Stimulated activated effector memory CD8-positive, alpha-beta T cell treated with anti-CD3 and anti-CD28 coated beads, Interleukin-12 subunit alpha, Interleukin-12 subunit beta, amount 100 ng/mL, for 72 hours (primary cell): ENCODE results near the gene ATP12A.
A peak's percentile ranks its signal among the peaks of the same experiment; 100 is the strongest.

Experiments used
- ATAC-seq: fragments of 150-1000 bp; cut with Tn5 transposase; 2 replicates; pipeline ENCODE4 v1.10.0; 2021
- DNase-seq, 2 donors: peaks; one replicate each; pipeline ENCODE4 v3.0.0; 2021 to 2022; ENCODE audit warnings: low spot score in 2 of 2
- H3K27ac Mint-ChIP-seq: one replicate; pipeline ENCODE4 v1.8.0; 2022; ENCODE audit warnings: mild to moderate bottlenecking, mixed read lengths
- H3K36me3 Mint-ChIP-seq: one replicate; pipeline ENCODE4 v1.8.0; 2022; ENCODE audit warnings: mild to moderate bottlenecking, mixed read lengths
- H3K4me1 Mint-ChIP-seq: one replicate; pipeline ENCODE4 v1.8.0; 2022; ENCODE audit warnings: mixed read lengths
- H3K4me3 Mint-ChIP-seq: one replicate; pipeline ENCODE4 v1.8.0; 2022; ENCODE audit warnings: mild to moderate bottlenecking, mixed read lengths
- H3K9me3 Mint-ChIP-seq: one replicate; pipeline ENCODE4 v1.8.0; 2022; ENCODE audit warnings: mixed read lengths

ATP12A gene

GRCh38 chr13:24693862-24694471, 13.8 kb downstream of the ATP12A start:
- no peak overlapping the region for H3K27ac Mint-ChIP-seq
- H3K4me3 Mint-ChIP-seq: no peak overlapping the region

GRCh38 chr13:24694907-24695306, 14.7 kb downstream of the ATP12A start:
- no peaks in the 10 kb centered on the region for H3K36me3 Mint-ChIP-seq
- no peak for DNase-seq
- no peak overlapping the region for H3K4me3 Mint-ChIP-seq
- no peak overlapping the region for H3K27ac Mint-ChIP-seq
- H3K9me3 Mint-ChIP-seq: no peaks in the 10 kb centered on the region
- peaks cover 17% of the 10 kb centered on the region for H3K4me1 Mint-ChIP-seq
- no peak for ATAC-seq

More at GRCh38 chr13:24693862-24694471, 13.8 kb downstream of the ATP12A start:
- ATAC-seq (peak; percentile 70), DNase-seq (peak; percentile 16 to 68)
- peaks cover 13% of the 10 kb centered on the region for H3K4me1 Mint-ChIP-seq
- H3K9me3 Mint-ChIP-seq: no peaks in the 10 kb centered on the region
- no peaks in the 10 kb centered on the region for H3K36me3 Mint-ChIP-seq

GRCh38 chr13:24698686-24699085, 18.5 kb downstream of the ATP12A start:
- Mint-ChIP-seq H3K4me1 (peaks cover 25% of the 10 kb centered on the region), H3K27ac (peak overlapping the region; percentile 17), H3K36me3 (no peaks in the 10 kb centered on the region), H3K4me3 (no peak overlapping the region), H3K9me3 (no peaks in the 10 kb centered on the region)
- DNase-seq (no peak), ATAC-seq (no peak)

- no peak for ATAC-seq
- Mint-ChIP-seq H3K36me3 (no peaks in the 10 kb centered on the region), H3K9me3 (no peaks in the 10 kb centered on the region), H3K4me1 (peaks cover 19% of the 10 kb centered on the region), H3K4me3 (no peak overlapping the region), H3K27ac (no peak overlapping the region)
- no peak for DNase-seq
These were observed 19.3 kb downstream of the ATP12A start for GRCh38 chr13:24699541-24699940.

- ATAC-seq: peak; percentile 72
These were observed 20.3 kb downstream of the ATP12A start for GRCh38 chr13:24700539-24700938.

GRCh38 chr13:24706886-24707585, 26.8 kb downstream of the ATP12A start:
- Mint-ChIP-seq H3K27ac (no peak overlapping the region), H3K9me3 (no peaks in the 10 kb centered on the region), H3K4me1 (peaks cover 25% of the 10 kb centered on the region), H3K4me3 (no peak overlapping the region), H3K36me3 (no peaks in the 10 kb centered on the region)
- ATAC-seq: no peak
- DNase-seq: no peak

More at GRCh38 chr13:24700539-24700938, 20.3 kb downstream of the ATP12A start:
- Mint-ChIP-seq H3K9me3 (no peaks in the 10 kb centered on the region), H3K36me3 (no peaks in the 10 kb centered on the region), H3K4me3 (no peak overlapping the region), H3K27ac (no peak overlapping the region), H3K4me1 (peaks cover 19% of the 10 kb centered on the region)
- no peak for DNase-seq

- Mint-ChIP-seq H3K9me3 (no peaks in the 10 kb centered on the region), H3K4me1 (peaks cover 25% of the 10 kb centered on the region), H3K27ac (peak overlapping the region; percentile 82), H3K36me3 (no peaks in the 10 kb centered on the region), H3K4me3 (peak overlapping the region; percentile 63)
- ATAC-seq (peak; percentile 98), DNase-seq (peak; percentile 32 to 70)
These were observed 29.1 kb downstream of the ATP12A start for GRCh38 chr13:24709186-24709913.

GRCh38 chr13:24713022-24713421, 32.8 kb downstream of the ATP12A start:
- H3K4me1 Mint-ChIP-seq: peaks cover 24% of the 10 kb centered on the region
- no peaks in the 10 kb centered on the region for H3K9me3 Mint-ChIP-seq
- DNase-seq: no peak
- ATAC-seq: no peak
- H3K27ac Mint-ChIP-seq: no peak overlapping the region
- H3K36me3 Mint-ChIP-seq: no peaks in the 10 kb centered on the region
- no peak overlapping the region for H3K4me3 Mint-ChIP-seq

GRCh38 chr13:24716011-24716410, 35.8 kb downstream of the ATP12A start:
- Mint-ChIP-seq H3K4me1 (no peaks in the 10 kb centered on the region), H3K4me3 (no peak overlapping the region), H3K27ac (no peak overlapping the region), H3K9me3 (no peaks in the 10 kb centered on the region), H3K36me3 (no peaks in the 10 kb centered on the region)
- DNase-seq: no peak
- no peak for ATAC-seq

GRCh38 chr13:24716446-24716845, 36.2 kb downstream of the ATP12A start:
- no peaks in the 10 kb centered on the region for H3K4me1 Mint-ChIP-seq
- H3K9me3 Mint-ChIP-seq: no peaks in the 10 kb centered on the region
- no peak overlapping the region for H3K27ac Mint-ChIP-seq
- no peak overlapping the region for H3K4me3 Mint-ChIP-seq
- DNase-seq (no peak), ATAC-seq (no peak)
- H3K36me3 Mint-ChIP-seq: no peaks in the 10 kb centered on the region

- Mint-ChIP-seq H3K27ac (no peak overlapping the region), H3K9me3 (no peaks in the 10 kb centered on the region), H3K4me3 (no peak overlapping the region), H3K4me1 (no peaks in the 10 kb centered on the region), H3K36me3 (no peaks in the 10 kb centered on the region)
- no peak for DNase-seq
- no peak for ATAC-seq
These were observed 37.0 kb downstream of the ATP12A start for GRCh38 chr13:24717217-24717616.

- no peaks in the 10 kb centered on the region for H3K4me1 Mint-ChIP-seq
- no peak overlapping the region for H3K27ac Mint-ChIP-seq
- ATAC-seq: no peak
- no peaks in the 10 kb centered on the region for H3K36me3 Mint-ChIP-seq
- no peak overlapping the region for H3K4me3 Mint-ChIP-seq
- no peaks in the 10 kb centered on the region for H3K9me3 Mint-ChIP-seq
- DNase-seq: no peak
These were observed 38.2 kb downstream of the ATP12A start for GRCh38 chr13:24718192-24718965.

GRCh38 chr13:24719139-24719538, 38.9 kb downstream of the ATP12A start:
- H3K4me3 Mint-ChIP-seq: no peak overlapping the region
- H3K9me3 Mint-ChIP-seq: no peaks in the 10 kb centered on the region
- H3K27ac Mint-ChIP-seq: peak overlapping the region; percentile 83
- no peaks in the 10 kb centered on the region for H3K36me3 Mint-ChIP-seq
- ATAC-seq (no peak), DNase-seq (no peak)
- no peaks in the 10 kb centered on the region for H3K4me1 Mint-ChIP-seq

- no peak overlapping the region for H3K27ac Mint-ChIP-seq
- ATAC-seq (no peak), DNase-seq (no peak)
- H3K4me1 Mint-ChIP-seq: no peaks in the 10 kb centered on the region
- no peaks in the 10 kb centered on the region for H3K9me3 Mint-ChIP-seq
- no peak overlapping the region for H3K4me3 Mint-ChIP-seq
- H3K36me3 Mint-ChIP-seq: no peaks in the 10 kb centered on the region
These were observed 43.0 kb downstream of the ATP12A start for GRCh38 chr13:24723206-24723605.

- DNase-seq (no peak), ATAC-seq (no peak)
- Mint-ChIP-seq H3K9me3 (no peaks in the 10 kb centered on the region), H3K27ac (no peak overlapping the region), H3K4me1 (no peaks in the 10 kb centered on the region), H3K36me3 (no peaks in the 10 kb centered on the region), H3K4me3 (no peak overlapping the region)
These were observed 44.5 kb downstream of the ATP12A start for GRCh38 chr13:24724714-24725113.
